H9 (cell line): ENCODE results near the gene NEURL2. TPM values are rescaled to one million over a fixed set of nuclear protein-coding genes. Genes with fewer than 3 reads are reported as not detected.

Experiments
- DNase-seq: peaks from one replicate; pipeline ENCODE4 v3.0.0-alpha.2; 2017
- H2AFZ ChIP-seq: one replicate; pipeline ENCODE4 v1.6.1; 2013; ENCODE audit warnings: mild to moderate bottlenecking, low read length, control low read depth, moderate library complexity
- H2AK5ac ChIP-seq: 2 replicates; pipeline ENCODE4 v1.6.1; 2013; ENCODE audit warnings: low read length, control low read depth, mixed read lengths; ENCODE audit not compliant: insufficient read length
- H2BK120ac ChIP-seq: one replicate; pipeline ENCODE4 v1.6.1; 2013; ENCODE audit warnings: low read depth, mild to moderate bottlenecking, low read length, control low read depth, inconsistent platforms; ENCODE audit not compliant: poor library complexity, severe bottlenecking
- H2BK12ac ChIP-seq: 2 replicates; pipeline ENCODE4 v1.6.1; 2013; ENCODE audit warnings: low read length, control low read depth, mixed read lengths, low read depth; ENCODE audit not compliant: insufficient read length
- H2BK15ac ChIP-seq: 2 replicates; pipeline ENCODE4 v1.6.1; 2013; ENCODE audit warnings: low read depth, low read length, control low read depth
- H2BK20ac ChIP-seq: one replicate; pipeline ENCODE4 v1.6.1; 2013; ENCODE audit warnings: low read depth, mild to moderate bottlenecking, low read length, control low read depth, inconsistent platforms; ENCODE audit not compliant: poor library complexity, severe bottlenecking
- H2BK5ac ChIP-seq: 2 replicates; pipeline ENCODE4 v1.6.1; 2013; ENCODE audit warnings: low read length, control low read depth, mixed read lengths; ENCODE audit not compliant: insufficient read length
- H3K14ac ChIP-seq: 2 replicates; pipeline ENCODE4 v1.6.1; 2013; ENCODE audit warnings: low read length, control low read depth; ENCODE audit not compliant: insufficient read depth
- H3K18ac ChIP-seq: 2 replicates; pipeline ENCODE4 v1.6.1; 2013; ENCODE audit warnings: low read depth, mild to moderate bottlenecking, mixed read lengths, low read length, control low read depth; ENCODE audit not compliant: insufficient read length
- H3K23ac ChIP-seq: 2 replicates; pipeline ENCODE4 v1.6.1; 2013; ENCODE audit warnings: low read length, control low read depth, mixed read lengths, low read depth; ENCODE audit not compliant: insufficient read length
- H3K23me2 ChIP-seq: 2 replicates; pipeline ENCODE4 v1.6.1; 2013; ENCODE audit warnings: low read depth, mild to moderate bottlenecking, mixed read lengths, low read length, control low read depth; ENCODE audit not compliant: insufficient read length, poor library complexity, severe bottlenecking
- H3K27ac ChIP-seq: 2 replicates; pipeline ENCODE4 v1.5.1; 2013; ENCODE audit warnings: low read length, control low read depth, mixed read lengths, low read depth; ENCODE audit not compliant: insufficient read length
- H3K27me3 ChIP-seq: 2 replicates; pipeline ENCODE4 v1.6.1; 2013; ENCODE audit warnings: low read length, control low read depth, inconsistent platforms; ENCODE audit not compliant: insufficient read depth
- H3K4ac ChIP-seq: 2 replicates; pipeline ENCODE4 v1.6.1; 2013; ENCODE audit warnings: low read depth, mild to moderate bottlenecking, control low read depth, inconsistent platforms, low read length, moderate library complexity
- H3K4me1 ChIP-seq: 2 replicates; pipeline ENCODE4 v1.6.1; 2013; ENCODE audit warnings: low read length, control low read depth, inconsistent platforms; ENCODE audit not compliant: insufficient read depth
- H3K4me2 ChIP-seq: 2 replicates; pipeline ENCODE4 v1.6.1; 2013; ENCODE audit warnings: low read length, control low read depth, mixed read lengths; ENCODE audit not compliant: insufficient read length, insufficient read depth
- H3K56ac ChIP-seq: 2 replicates; pipeline ENCODE4 v1.6.1; 2013; ENCODE audit warnings: low read depth, mild to moderate bottlenecking, mixed read lengths, low read length, control low read depth; ENCODE audit not compliant: insufficient read length
- H3K79me1 ChIP-seq: 2 replicates; pipeline ENCODE4 v1.6.1; 2013; ENCODE audit warnings: low read depth, mild to moderate bottlenecking, moderate library complexity, low read length, control low read depth, inconsistent platforms; ENCODE audit not compliant: insufficient read depth, poor library complexity, severe bottlenecking
- H3K79me2 ChIP-seq: 2 replicates; pipeline ENCODE4 v1.6.1; 2013; ENCODE audit warnings: low read length, control low read depth, inconsistent platforms; ENCODE audit not compliant: insufficient read depth
- H3K9ac ChIP-seq: 2 replicates; pipeline ENCODE4 v1.6.1; 2013; ENCODE audit warnings: low read length, control low read depth, mixed read lengths; ENCODE audit not compliant: insufficient read length; ENCODE audit errors: extremely low read depth
- H3K9me3 ChIP-seq: one replicate; pipeline ENCODE4 v1.6.1; 2013; ENCODE audit warnings: low read depth, low read length, inconsistent platforms; ENCODE audit not compliant: control insufficient read depth
- H3T11ph ChIP-seq: one replicate; pipeline ENCODE4 v1.6.1; 2013; ENCODE audit warnings: mild to moderate bottlenecking, low read length, control low read depth, inconsistent platforms
- H4K20me1 ChIP-seq: one replicate; pipeline ENCODE4 v1.6.1; 2013; ENCODE audit not compliant: control insufficient read depth, insufficient read length, insufficient read depth
- H4K5ac ChIP-seq: 2 replicates; pipeline ENCODE4 v1.6.1; 2013; ENCODE audit warnings: low read depth, mild to moderate bottlenecking, mixed read lengths, low read length, control low read depth; ENCODE audit not compliant: insufficient read length
- H4K8ac ChIP-seq: replicated peaks from 2 replicates; pipeline ENCODE4 v1.6.1; 2013; ENCODE audit warnings: low read length, control low read depth, mixed read lengths, low read depth; ENCODE audit not compliant: insufficient read length
- H4K91ac ChIP-seq: 2 replicates; pipeline ENCODE4 v1.6.1; 2013; ENCODE audit warnings: low read depth, mild to moderate bottlenecking, moderate library complexity, mixed read lengths, low read length, control low read depth; ENCODE audit not compliant: insufficient read length
- H3K27ac Mint-ChIP-seq, 3 experiments: 2 replicates in 2 of 3; 3 replicates in 1 of 3; pipeline ENCODE4 v1.8.0; 2020 to 2021; ENCODE audit warnings: mixed read lengths in 3 of 3, mild to moderate bottlenecking in 1 of 3, moderate library complexity in 1 of 3
- H3K27me3 Mint-ChIP-seq: 2 replicates; pipeline ENCODE4 v1.8.0; 2021; ENCODE audit warnings: low read depth, mild to moderate bottlenecking, moderate library complexity, mixed read lengths
- H3K36me3 Mint-ChIP-seq, 3 experiments: 2 replicates in 2 of 3; 3 replicates in 1 of 3; pipeline ENCODE4 v1.8.0; 2020 to 2021; ENCODE audit warnings: low read depth in 3 of 3, mixed read lengths in 3 of 3; ENCODE audit not compliant: insufficient read depth in 1 of 3
- H3K4me1 Mint-ChIP-seq, 2 experiments: 2 replicates each; pipeline ENCODE4 v1.8.0; 2020; ENCODE audit warnings: mixed read lengths in 2 of 2
- H3K4me3 Mint-ChIP-seq, 2 experiments: 2 replicates in 1 of 2; 3 replicates in 1 of 2; pipeline ENCODE4 v1.8.0; 2020 to 2021; ENCODE audit warnings: mild to moderate bottlenecking in 2 of 2, mixed read lengths in 2 of 2, moderate library complexity in 1 of 2
- H3K9me3 Mint-ChIP-seq, 2 experiments: 2 replicates in 1 of 2; 3 replicates in 1 of 2; pipeline ENCODE4 v1.8.0; 2020; ENCODE audit warnings: mild to moderate bottlenecking in 2 of 2, mixed read lengths in 2 of 2, moderate library complexity in 1 of 2
- CTCF ChIP-seq: fragments of 200-600 bp; sonication (generic); conservative IDR thresholded peaks from 3 replicates; pipeline ENCODE4 v1.8.0; 2021; ENCODE audit warnings: antibody characterized with exemption, mild to moderate bottlenecking
- WGBS: extraction: QIAGEN DNeasy Blood & Tissue Kit; methylation state at CpG from one replicate; pipeline ENCODE4 v1.1.7; 2013; ENCODE audit warnings: missing lambda C conversion rate, low lambda C conversion rate, mixed read lengths; ENCODE audit not compliant: insufficient read length; ENCODE audit errors: extremely low coverage; 5-methylcytosine and 5-hydroxymethylcytosine counted together
- total RNA-seq: library from RNA; stranded (reverse); gene quantifications from 2 replicates; pipeline ENCODE4 v1.2.1, GENCODE V29; 2021

NEURL2 gene
- total RNA-seq, 1 experiment from 2014 or later, result 5.4 TPM

DNA sequence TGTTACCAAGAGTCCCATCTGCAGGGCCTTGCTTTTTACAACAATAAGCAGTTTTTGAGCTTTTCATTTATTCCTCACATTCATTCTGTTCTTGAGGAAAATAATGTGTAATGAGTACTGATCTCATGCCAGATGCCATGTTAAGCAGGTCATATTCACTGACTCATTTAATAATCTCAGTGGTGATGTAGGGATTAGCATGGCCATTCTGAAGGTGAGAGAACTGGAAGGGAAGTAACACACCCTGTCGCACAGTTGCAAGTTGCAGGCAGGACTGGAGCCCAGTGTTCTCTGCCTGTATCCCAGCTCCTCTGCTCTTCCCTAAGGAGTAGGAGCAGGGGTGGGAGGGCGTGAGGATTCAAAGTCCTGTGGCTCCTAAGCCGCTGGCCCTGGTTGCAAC lies 49.0 kb upstream of the NEURL2 start:
- no peaks in the 10 kb centered on the region for H3K9me3 Mint-ChIP-seq
- TF ChIP-seq CTCF, result no peak
- H3K4me1 ChIP-seq, result peaks cover 11% of the 10 kb centered on the region
- no CpG with 5 or more reads among the region's 3 CpGs for WGBS
- H3K14ac ChIP-seq, result no peak overlapping the region
- no peak overlapping the region for H4K91ac ChIP-seq
- H3K56ac ChIP-seq, result no peak overlapping the region
- peaks cover 4% of the 10 kb centered on the region for H3K23me2 ChIP-seq
- H4K5ac ChIP-seq, result no peak overlapping the region
- no peak overlapping the region for H3K4ac ChIP-seq
- H2BK5ac ChIP-seq, result no peak overlapping the region
- H3K27ac ChIP-seq, result no peak overlapping the region
- no peak overlapping the region for H3K4me2 ChIP-seq
- no peak overlapping the region for H2BK120ac ChIP-seq
- H4K8ac ChIP-seq, result no peak overlapping the region
- no peak overlapping the region for H2AK5ac ChIP-seq
- peaks cover 22 to 28% of the 10 kb centered on the region in 2 experiments for H3K4me1 Mint-ChIP-seq
- H3K79me2 ChIP-seq, result peaks cover 4% of the 10 kb centered on the region; the same call in 1 of the 2 replicates
- no peaks in the 10 kb centered on the region for H4K20me1 ChIP-seq
- no peaks in the 10 kb centered on the region for H3K9me3 ChIP-seq
- H2BK12ac ChIP-seq, result no peak overlapping the region
- no peak overlapping the region for H2BK15ac ChIP-seq
- no peaks in the 10 kb centered on the region for H3K27me3 ChIP-seq
- no peaks in the 10 kb centered on the region; the same call in 1 of the 2 replicates for H3K27me3 Mint-ChIP-seq
- H3K27ac Mint-ChIP-seq, result no peak overlapping the region
- peaks cover 27 to 64% (median 51%) of the 10 kb centered on the region in 3 experiments for H3K36me3 Mint-ChIP-seq
- no peak overlapping the region for H2AFZ ChIP-seq
- no peak overlapping the region for H2BK20ac ChIP-seq
- no peaks in the 10 kb centered on the region for H3K79me1 ChIP-seq
- no peak overlapping the region for H3K9ac ChIP-seq
- no peak for DNase-seq
- no peak overlapping the region for H3K18ac ChIP-seq
- H3K23ac ChIP-seq, result no peak overlapping the region
- H3K4me3 Mint-ChIP-seq, result no peak overlapping the region
- H3T11ph ChIP-seq, result no peak overlapping the region
